Inflammatory macrophage treated with lipopolysaccharide for 4 hours (primary cell): ENCODE measurements around the gene HOXD8.

Experiments
- DNase-seq: peaks from one replicate; pipeline ENCODE4 v3.0.0-alpha.2; 2020

The HOXD8 gene

GRCh38 chr2:176128982-176129796 is at the start of gene HOXD8:
TSS of gene HOXD8 (plus strand) at chr2:176129705. CDS start at chr2:176130367, 662 bp downstream.
- DNase-seq, result no peak

GRCh38 chr2:176079831-176080539 is 49.5 kb upstream of the HOXD8 start:
- no peak for DNase-seq

GRCh38 chr2:176080540-176081375 is 48.7 kb upstream of the HOXD8 start:
- DNase-seq, result no peak

GRCh38 chr2:176081376-176081836 is 48.1 kb upstream of the HOXD8 start:
- DNase-seq, result no peak

GRCh38 chr2:176081837-176082524 is 47.5 kb upstream of the HOXD8 start:
- no peak for DNase-seq

- no peak for DNase-seq
Measured at GRCh38 chr2:176082525-176082823, 47.0 kb upstream of the HOXD8 start.

- no peak for DNase-seq
Measured at GRCh38 chr2:176082824-176083751, 46.4 kb upstream of the HOXD8 start.

- DNase-seq, result no peak
Measured at GRCh38 chr2:176083796-176084261, 45.7 kb upstream of the HOXD8 start, which contains the start of gene EVX2. TSS of gene EVX2 (minus strand) at chr2:176083962. CDS start at chr2:176083776, 186 bp downstream.

GRCh38 chr2:176084611-176085119 is 44.8 kb upstream of the HOXD8 start:
- DNase-seq, result no peak

GRCh38 chr2:176085120-176085788 is 44.3 kb upstream of the HOXD8 start:
- no peak for DNase-seq

GRCh38 chr2:176085861-176086771 is 43.4 kb upstream of the HOXD8 start:
- DNase-seq, result no peak

GRCh38 chr2:176087330-176088047 is 42.0 kb upstream of the HOXD8 start:
- DNase-seq, result no peak

- peak; percentile 37 for DNase-seq
Measured at GRCh38 chr2:176088048-176088936, 41.2 kb upstream of the HOXD8 start.

- DNase-seq, result no peak
Measured at GRCh38 chr2:176088937-176089842, 40.3 kb upstream of the HOXD8 start.

GRCh38 chr2:176089843-176090395 is 39.6 kb upstream of the HOXD8 start:
- no peak for DNase-seq

GRCh38 chr2:176090862-176091261 is 38.6 kb upstream of the HOXD8 start:
- DNase-seq, result no peak
